Activated naive CD4-positive, alpha-beta T cell treated with anti-CD3 and anti-CD28 coated beads, Interleukin-2, amount 50 U/mL, for 72 hours (primary cell): ENCODE data around the gene CTPS2. TPM values are rescaled to one million over a fixed set of nuclear protein-coding genes. Genes with fewer than 3 reads are reported as not detected.
"Not testable (repeated sequence)": the region's sequence is repeated elsewhere in the genome, so short reads cannot be mapped to it uniquely, and the experiment has no call there.

ENCODE experiments used
- ATAC-seq, 2 donors: fragments of 150-1000 bp; cut with Tn5 transposase; 2 replicates each; pipeline ENCODE4 v1.10.0; 2021; ENCODE audit warnings: mild to moderate bottlenecking in 2 of 2, moderate library complexity in 2 of 2
- DNase-seq, 2 donors: peaks; one replicate each; pipeline ENCODE4 v3.0.0; 2021 to 2022; ENCODE audit warnings: low spot score in 2 of 2
- H3K27ac Mint-ChIP-seq, 2 donors: one replicate each; pipeline ENCODE4 v1.8.0; 2022; ENCODE audit warnings: mild to moderate bottlenecking in 2 of 2, mixed read lengths in 2 of 2
- H3K36me3 Mint-ChIP-seq, 2 donors: one replicate each; pipeline ENCODE4 v1.8.0; 2022; ENCODE audit warnings: mixed read lengths in 2 of 2
- H3K9me3 Mint-ChIP-seq, 2 donors: one replicate each; pipeline ENCODE4 v1.8.0; 2022; ENCODE audit warnings: mixed read lengths in 2 of 2
- total RNA-seq, 2 donors: library from RNA; stranded (reverse); gene quantifications; one replicate each; pipeline ENCODE4 v1.2.3, GENCODE V29; 2022

The CTPS2 gene
- total RNA-seq, 2 donors from 2014 or later: 2.0 to 8.4 TPM

DNA sequence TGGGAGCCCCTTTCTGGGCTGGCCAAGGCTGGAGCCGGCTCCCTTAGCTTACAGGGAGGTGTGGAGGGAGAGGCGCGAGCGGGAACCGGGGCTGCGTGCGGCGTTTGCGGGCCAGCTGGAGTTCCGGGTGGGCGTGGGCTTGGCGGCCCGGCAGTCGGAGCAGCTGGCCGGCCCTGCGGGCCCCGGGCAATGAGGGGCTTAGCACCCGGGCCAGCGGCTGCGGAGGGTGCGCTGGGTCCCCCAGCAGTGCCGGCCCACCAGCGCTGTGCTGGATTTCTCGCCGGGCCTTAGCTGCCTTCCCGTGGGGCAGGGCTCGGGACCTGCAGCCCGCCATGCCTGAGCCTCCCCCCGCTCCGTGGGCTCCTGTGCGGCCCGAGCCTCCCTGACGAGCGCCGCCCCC is 137.1 kb downstream of the CTPS2 start:
- not testable (repeated sequence) for DNase-seq, ATAC-seq, H3K27ac Mint-ChIP-seq, H3K36me3 Mint-ChIP-seq, H3K9me3 Mint-ChIP-seq

DNA sequence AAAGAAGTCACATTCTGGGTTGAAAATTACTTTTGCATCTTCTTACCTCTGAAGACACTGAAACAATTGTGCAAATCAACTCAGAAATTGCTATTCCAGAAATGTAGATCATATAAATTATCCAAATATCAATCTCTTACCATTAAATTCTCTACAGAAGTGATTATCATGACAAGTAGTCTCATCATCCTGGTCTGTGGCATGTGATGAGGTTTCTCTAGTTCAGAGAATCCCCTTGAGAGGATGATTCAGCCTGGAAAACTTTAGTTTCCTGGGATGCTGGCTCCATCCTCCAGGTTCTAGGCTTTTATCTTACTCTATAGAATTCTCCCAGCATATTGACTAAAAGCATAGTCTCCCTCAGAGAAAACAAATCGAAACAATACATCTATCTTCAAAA is 138.7 kb downstream of the CTPS2 start:
- ATAC-seq (no peak), DNase-seq (no peak)
- no peaks in the 10 kb centered on the region for H3K36me3 Mint-ChIP-seq
- no peak overlapping the region for H3K27ac Mint-ChIP-seq
- H3K9me3 Mint-ChIP-seq: no peaks in the 10 kb centered on the region

DNA sequence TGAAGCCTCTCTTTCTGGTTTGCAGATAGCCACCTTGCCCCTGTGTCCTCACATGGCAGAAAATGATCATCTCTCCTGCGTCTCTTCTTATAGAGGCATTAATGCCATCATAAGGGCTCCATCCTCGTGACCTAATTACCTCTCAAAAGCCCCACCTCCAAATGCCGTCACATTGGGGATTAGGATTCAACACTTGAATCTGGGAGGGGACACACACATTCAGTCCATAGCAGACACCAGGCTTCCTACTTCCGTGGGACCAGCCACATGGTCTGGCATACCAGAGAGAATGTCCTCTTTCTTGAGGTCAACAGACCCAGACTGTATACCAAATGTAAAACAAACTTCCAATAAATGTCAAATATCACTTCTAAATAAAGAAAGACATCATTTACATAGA is 144.8 kb downstream of the CTPS2 start:
- no peaks in the 10 kb centered on the region for H3K9me3 Mint-ChIP-seq
- no peak for ATAC-seq
- H3K27ac Mint-ChIP-seq: no peak overlapping the region
- DNase-seq: no peak
- H3K36me3 Mint-ChIP-seq: no peaks in the 10 kb centered on the region

DNA sequence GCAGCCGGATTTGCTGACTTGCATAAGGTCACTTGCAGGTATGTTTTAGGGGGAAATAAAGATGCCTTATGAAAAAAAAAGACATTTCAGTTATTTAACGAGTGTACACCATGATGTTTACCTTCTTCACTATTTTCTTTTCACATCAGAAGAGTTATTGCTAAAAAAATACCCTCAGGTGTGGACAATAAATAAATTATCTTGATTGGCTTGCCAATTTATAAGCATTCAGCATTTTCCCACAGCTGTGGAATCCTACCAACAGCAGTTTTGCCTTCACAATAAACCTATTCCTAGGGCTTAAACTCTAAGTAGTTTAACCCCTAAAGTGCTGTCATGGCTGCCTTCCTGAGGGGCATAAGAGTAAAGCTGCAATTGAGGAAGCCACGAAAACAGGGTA is 145.9 kb downstream of the CTPS2 start:
- H3K9me3 Mint-ChIP-seq: no peaks in the 10 kb centered on the region
- DNase-seq (no peak), ATAC-seq (no peak)
- no peaks in the 10 kb centered on the region for H3K36me3 Mint-ChIP-seq
- H3K27ac Mint-ChIP-seq: no peak overlapping the region

DNA sequence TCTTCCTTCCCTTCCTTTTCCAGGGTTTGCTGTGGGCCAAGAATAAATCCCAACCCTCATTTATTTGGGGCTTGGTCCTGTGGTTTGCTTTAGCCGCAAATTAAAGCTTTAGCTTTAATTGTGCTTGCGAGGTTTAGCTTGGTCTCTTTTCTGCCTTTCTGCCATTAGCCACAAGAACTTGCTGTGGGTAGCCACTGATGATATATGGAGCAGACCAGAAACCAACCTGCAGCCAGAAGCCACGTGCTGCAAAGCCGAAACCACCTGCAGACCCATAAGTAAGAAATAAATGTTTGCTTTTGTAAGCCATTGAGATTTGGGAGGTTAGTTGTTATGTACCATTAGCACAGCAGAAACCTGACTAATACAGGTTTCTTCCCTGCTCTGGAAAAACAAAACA is 152.3 kb downstream of the CTPS2 start:
- DNase-seq: no peak
- Mint-ChIP-seq H3K36me3 (no peaks in the 10 kb centered on the region), H3K27ac (no peak overlapping the region), H3K9me3 (peaks cover 0 to 3% of the 10 kb centered on the region in 2 donors)
- ATAC-seq: no peak

DNA sequence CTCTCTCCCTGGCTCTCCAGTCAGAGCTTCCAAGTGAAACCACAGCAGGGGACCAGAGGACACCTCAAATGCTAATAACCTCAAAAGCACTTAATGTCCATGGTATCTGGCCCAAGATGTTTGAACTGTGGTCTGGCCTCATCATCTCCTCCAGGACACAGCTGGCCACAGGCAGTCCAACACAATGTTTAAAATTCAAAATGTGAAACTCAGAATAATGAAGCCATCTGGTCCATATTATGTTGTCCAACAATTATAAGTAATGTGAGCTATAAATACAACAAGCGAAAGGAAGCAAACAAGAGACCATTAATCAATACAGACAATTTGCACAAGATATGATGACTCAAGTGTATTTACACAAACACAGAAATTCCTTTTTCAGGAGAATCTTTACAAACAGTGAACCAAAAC is 153.3 kb downstream of the CTPS2 start:
- no peak overlapping the region for H3K27ac Mint-ChIP-seq
- ATAC-seq: no peak
- H3K9me3 Mint-ChIP-seq: peaks cover 0 to 3% of the 10 kb centered on the region in 2 donors
- DNase-seq: no peak
- H3K36me3 Mint-ChIP-seq: no peaks in the 10 kb centered on the region

DNA sequence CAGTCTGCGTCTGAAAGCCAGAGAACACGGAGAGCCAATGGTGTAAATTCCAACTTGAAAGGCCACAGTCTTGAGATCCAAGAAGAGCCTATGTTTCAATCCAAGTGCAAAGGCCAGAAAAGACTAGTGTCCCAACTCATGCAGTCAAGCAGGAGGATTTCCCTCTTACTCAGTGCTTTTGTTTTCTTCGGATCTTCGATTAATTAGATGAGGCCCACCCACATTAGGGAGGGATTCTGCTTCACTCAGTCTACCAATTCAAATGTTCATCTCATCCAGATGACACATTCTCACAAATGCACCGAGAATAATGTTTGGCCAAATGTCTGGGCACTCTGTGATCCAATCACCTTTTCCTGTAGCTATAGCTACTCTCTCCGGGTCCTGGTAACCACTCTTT is 154.0 kb downstream of the CTPS2 start:
- H3K9me3 Mint-ChIP-seq: peaks cover 0 to 3% of the 10 kb centered on the region in 2 donors

DNA sequence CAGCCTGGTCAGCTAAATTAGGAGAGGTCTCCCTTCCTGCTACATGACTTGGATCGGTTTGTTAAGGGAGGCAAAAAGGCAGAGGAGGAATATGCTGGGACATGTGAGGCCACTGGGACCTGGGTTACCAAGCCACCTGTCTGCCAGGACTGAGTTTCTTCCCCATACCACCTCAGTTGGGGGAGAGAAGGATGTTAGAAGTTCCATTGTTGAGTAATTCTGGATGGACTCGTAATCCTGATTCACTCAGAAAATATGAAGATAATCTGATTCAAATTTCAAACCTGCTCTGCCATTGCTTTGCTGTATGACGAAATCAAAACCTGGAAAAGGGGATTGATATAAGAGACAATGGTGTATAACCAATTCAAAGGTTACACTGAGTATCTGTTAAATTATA is 159.9 kb downstream of the CTPS2 start:
- ATAC-seq (no peak), DNase-seq (no peak)
- no peaks in the 10 kb centered on the region for H3K36me3 Mint-ChIP-seq
- H3K9me3 Mint-ChIP-seq: peaks cover 0 to 3% of the 10 kb centered on the region in 2 donors
- H3K27ac Mint-ChIP-seq: no peak overlapping the region

More for the DNA sequence above, 154.0 kb downstream of the CTPS2 start:
- DNase-seq: no peak
- peak overlapping the region in 1 of 2 donors; percentile 14 for H3K27ac Mint-ChIP-seq
- H3K36me3 Mint-ChIP-seq: no peaks in the 10 kb centered on the region
- no peak for ATAC-seq

DNA sequence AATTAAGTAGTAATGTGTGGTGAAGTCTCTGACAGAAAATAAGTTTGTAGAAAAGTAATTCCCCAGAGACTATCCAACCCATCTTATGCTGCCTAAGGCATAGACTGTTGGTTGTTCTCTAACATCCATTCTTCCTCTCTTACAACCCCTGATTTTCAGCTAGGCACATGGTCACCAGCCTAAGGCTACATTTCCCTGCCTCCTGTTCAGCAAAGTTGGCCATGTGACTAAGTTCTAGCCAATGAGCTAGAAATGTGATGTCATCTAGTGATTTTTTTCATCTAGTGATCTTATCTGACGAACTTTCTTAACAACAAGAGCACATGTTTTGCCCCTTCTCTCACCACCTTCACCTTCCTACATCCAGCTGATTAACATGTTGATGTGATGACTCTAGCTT is 164.8 kb downstream of the CTPS2 start:
- Mint-ChIP-seq H3K36me3 (no peaks in the 10 kb centered on the region), H3K9me3 (no peaks in the 10 kb centered on the region), H3K27ac (no peak overlapping the region)
- DNase-seq: no peak
- no peak for ATAC-seq

DNA sequence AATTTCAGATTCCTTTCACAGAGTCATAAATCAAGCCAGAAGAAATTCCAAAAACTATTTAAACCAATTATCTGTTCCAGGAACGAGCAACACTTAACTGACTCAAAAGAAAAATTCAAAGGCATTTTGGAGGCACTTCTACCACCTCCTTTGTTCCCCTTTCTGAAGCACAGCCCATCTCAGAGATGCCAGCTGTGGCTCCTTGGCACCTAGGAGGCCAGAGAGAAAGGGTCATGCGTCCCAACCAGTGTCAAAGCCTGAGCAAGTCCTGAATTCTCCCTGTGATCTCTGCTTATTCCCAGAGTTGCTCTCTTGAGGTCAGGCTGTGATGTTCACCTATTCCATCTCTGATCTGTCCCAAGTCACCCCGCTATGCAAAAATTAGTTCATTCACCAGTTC is 167.5 kb downstream of the CTPS2 start:
- H3K9me3 Mint-ChIP-seq: no peaks in the 10 kb centered on the region
- H3K36me3 Mint-ChIP-seq: no peaks in the 10 kb centered on the region
- no peak overlapping the region for H3K27ac Mint-ChIP-seq
- ATAC-seq (no peak), DNase-seq (no peak)

Other genes starting within 250 kb of the CTPS2 start
- gene S100G, start 62.5 kb downstream of the CTPS2 start, total RNA-seq: not detected
- gene SYAP1, start 6.9 kb upstream of the CTPS2 start, total RNA-seq: 10 to 100 TPM; 16.8 to 19.5 TPM
- 10 to 100 TPM; 11.0 to 16.7 TPM for gene TXLNG, start 73.8 kb upstream of the CTPS2 start, total RNA-seq
- gene RBBP7, start 157.7 kb upstream of the CTPS2 start, total RNA-seq: 100 to 1,000 TPM; 185 to 197 TPM
- under 1 TPM in 1 of 2 donors, not detected in 1; 0.02 TPM for gene REPS2, start 234.0 kb upstream of the CTPS2 start, total RNA-seq